Measurements from ENCODE around the gene PPTC7.

PPTC7 gene

DNA sequence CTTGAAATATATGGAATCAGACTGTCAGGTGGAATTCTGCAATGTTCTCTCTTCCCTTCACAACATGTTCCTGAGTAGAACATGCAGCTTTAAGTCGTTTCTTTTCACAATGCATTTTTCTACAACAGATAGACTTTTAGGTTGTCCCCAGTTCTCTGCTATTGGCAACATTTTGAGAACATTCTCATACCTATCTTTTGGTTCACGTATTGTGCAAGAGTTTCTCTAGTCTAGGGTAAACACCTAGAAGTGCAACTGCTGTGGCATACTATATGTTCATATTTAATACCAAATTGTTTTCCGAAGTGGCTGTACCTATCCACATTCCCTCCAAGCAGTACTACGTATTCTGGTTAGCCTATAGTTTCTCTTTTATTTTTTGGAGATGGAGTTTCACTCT is 32.1 kb downstream of the PPTC7 start:
- Histone ChIP-seq H3K27ac (ENCODE audit: low read length) (no peak overlapping the region), H3K4me2 (ENCODE audit: insufficient read depth, low read length) (no peak overlapping the region), H3K27me3 (ENCODE audit: insufficient read depth, low read length, poor library complexity) (no peaks in the 10 kb centered on the region), H3K9ac (ENCODE audit: low read depth, low read length) (no peak overlapping the region), H3K9me3 (ENCODE audit: insufficient read depth, low read length, severe bottlenecking) (no peaks in the 10 kb centered on the region), H3K79me2 (ENCODE audit: insufficient read depth, low read length) (peaks cover 89% of the 10 kb centered on the region), H4K20me1 (ENCODE audit: insufficient read depth, low read length) (peaks cover 33% of the 10 kb centered on the region; the same call in 1 of the 2 replicates), H2AFZ (ENCODE audit: low read depth, low read length) (no peak overlapping the region), H3K4me1 (ENCODE audit: insufficient read depth, low read length) (no peaks in the 10 kb centered on the region), H3K4me3 (ENCODE audit: low read depth in 1 of 2, low read length in 2 of 2) (no peak overlapping the region), H3K36me3 (ENCODE audit: insufficient read depth, low read length) (peaks cover 48% of the 10 kb centered on the region)
- DNase-seq = no peak
- no peak for TF ChIP-seq EZH2 (IDR thresholded peaks at IDR 0.05; ENCODE audit: borderline replicate concordance, low read depth, low read length, severe bottlenecking)
- TF ChIP-seq, protein P1, sequence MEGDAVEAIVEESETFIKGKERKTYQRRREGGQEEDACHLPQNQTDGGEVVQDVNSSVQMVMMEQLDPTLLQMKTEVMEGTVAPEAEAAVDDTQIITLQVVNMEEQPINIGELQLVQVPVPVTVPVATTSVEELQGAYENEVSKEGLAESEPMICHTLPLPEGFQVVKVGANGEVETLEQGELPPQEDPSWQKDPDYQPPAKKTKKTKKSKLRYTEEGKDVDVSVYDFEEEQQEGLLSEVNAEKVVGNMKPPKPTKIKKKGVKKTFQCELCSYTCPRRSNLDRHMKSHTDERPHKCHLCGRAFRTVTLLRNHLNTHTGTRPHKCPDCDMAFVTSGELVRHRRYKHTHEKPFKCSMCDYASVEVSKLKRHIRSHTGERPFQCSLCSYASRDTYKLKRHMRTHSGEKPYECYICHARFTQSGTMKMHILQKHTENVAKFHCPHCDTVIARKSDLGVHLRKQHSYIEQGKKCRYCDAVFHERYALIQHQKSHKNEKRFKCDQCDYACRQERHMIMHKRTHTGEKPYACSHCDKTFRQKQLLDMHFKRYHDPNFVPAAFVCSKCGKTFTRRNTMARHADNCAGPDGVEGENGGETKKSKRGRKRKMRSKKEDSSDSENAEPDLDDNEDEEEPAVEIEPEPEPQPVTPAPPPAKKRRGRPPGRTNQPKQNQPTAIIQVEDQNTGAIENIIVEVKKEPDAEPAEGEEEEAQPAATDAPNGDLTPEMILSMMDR (IDR thresholded peaks at IDR 0.05; ENCODE audit: borderline replicate concordance, extremely low read depth, low read length, poor library complexity, severe bottlenecking) = no peak
- ATAC-seq (ENCODE audit: insufficient read depth, low read depth) = no peak

DNA sequence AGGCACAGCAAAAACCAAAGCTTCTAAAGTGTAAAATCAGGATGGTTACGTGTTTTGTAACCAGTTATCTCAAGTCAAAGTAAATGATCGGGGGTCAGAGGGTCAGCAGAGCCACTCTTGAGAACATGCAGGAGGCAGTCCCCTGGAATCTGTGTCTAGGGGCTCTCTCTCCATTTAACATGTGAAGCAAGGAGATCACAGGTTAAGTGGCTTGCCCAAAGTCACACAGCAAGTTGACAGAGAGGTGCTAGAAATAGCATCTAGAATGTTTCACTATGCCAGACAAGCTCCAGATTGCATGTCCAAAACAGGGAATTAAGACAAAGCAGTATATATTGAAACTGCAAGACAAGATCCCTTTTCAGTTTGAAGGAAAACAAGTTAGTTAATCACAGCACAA is 33.4 kb downstream of the PPTC7 start:
- Histone ChIP-seq H3K4me1 (ENCODE audit: insufficient read depth, low read length) (no peaks in the 10 kb centered on the region), H3K9ac (ENCODE audit: low read depth, low read length) (no peak overlapping the region), H3K9me3 (ENCODE audit: insufficient read depth, low read length, severe bottlenecking) (no peaks in the 10 kb centered on the region), H3K79me2 (ENCODE audit: insufficient read depth, low read length) (peaks cover 85% of the 10 kb centered on the region), H3K4me3 (ENCODE audit: low read depth in 1 of 2, low read length in 2 of 2) (no peak overlapping the region), H3K27me3 (ENCODE audit: insufficient read depth, low read length, poor library complexity) (no peaks in the 10 kb centered on the region), H2AFZ (ENCODE audit: low read depth, low read length) (no peak overlapping the region), H3K27ac (ENCODE audit: low read length) (no peak overlapping the region), H3K36me3 (ENCODE audit: insufficient read depth, low read length) (peaks cover 59% of the 10 kb centered on the region), H3K4me2 (ENCODE audit: insufficient read depth, low read length) (no peak overlapping the region), H4K20me1 (ENCODE audit: insufficient read depth, low read length) (peaks cover 27% of the 10 kb centered on the region; the same call in 1 of the 2 replicates)
- no peak for TF ChIP-seq EZH2 (IDR thresholded peaks at IDR 0.05; ENCODE audit: borderline replicate concordance, low read depth, low read length, severe bottlenecking)
- TF ChIP-seq, protein P1 (IDR thresholded peaks at IDR 0.05; ENCODE audit: borderline replicate concordance, extremely low read depth, low read length, poor library complexity, severe bottlenecking) = no peak
- no peak for ATAC-seq (ENCODE audit: insufficient read depth, low read depth)
- DNase-seq = no peak

DNA sequence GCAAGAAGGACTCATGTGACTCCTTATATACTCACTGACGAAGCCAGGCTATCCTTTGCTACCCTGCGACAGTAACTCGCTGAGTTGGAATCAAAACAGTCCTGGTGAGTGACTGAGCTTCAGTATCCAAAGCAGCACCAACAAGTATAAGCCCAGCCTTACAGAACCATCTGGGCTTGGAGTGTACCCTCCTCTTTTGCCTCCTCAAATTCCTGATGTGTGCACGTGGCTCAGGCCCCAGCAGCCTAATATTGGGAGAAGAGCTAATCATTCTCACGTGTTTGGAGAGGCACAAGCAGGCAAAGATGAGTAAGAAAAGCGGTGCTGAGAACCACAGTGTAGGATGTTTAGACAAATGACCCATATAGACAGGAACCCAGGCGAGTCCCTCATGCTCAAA is 34.4 kb downstream of the PPTC7 start:
- H3K4me1 ChIP-seq (ENCODE audit: insufficient read depth, low read length) = no peaks in the 10 kb centered on the region
- H3K4me2 ChIP-seq (ENCODE audit: insufficient read depth, low read length) = no peak overlapping the region
- ATAC-seq (ENCODE audit: insufficient read depth, low read depth) (no peak), DNase-seq (no peak)
- H3K4me3 ChIP-seq (ENCODE audit: low read depth in 1 of 2, low read length in 2 of 2) = no peak overlapping the region
- H3K9me3 ChIP-seq (ENCODE audit: insufficient read depth, low read length, severe bottlenecking) = no peaks in the 10 kb centered on the region
- H3K27me3 ChIP-seq (ENCODE audit: insufficient read depth, low read length, poor library complexity) = no peaks in the 10 kb centered on the region
- peaks cover 75% of the 10 kb centered on the region for H3K79me2 ChIP-seq (ENCODE audit: insufficient read depth, low read length)
- H3K36me3 ChIP-seq (ENCODE audit: insufficient read depth, low read length) = peaks cover 65% of the 10 kb centered on the region
- H3K9ac ChIP-seq (ENCODE audit: low read depth, low read length) = no peak overlapping the region
- TF ChIP-seq EZH2 (IDR thresholded peaks at IDR 0.05; ENCODE audit: borderline replicate concordance, low read depth, low read length, severe bottlenecking) = no peak
- TF ChIP-seq, protein P1 (IDR thresholded peaks at IDR 0.05; ENCODE audit: borderline replicate concordance, extremely low read depth, low read length, poor library complexity, severe bottlenecking) = no peak
- H3K27ac ChIP-seq (ENCODE audit: low read length) = no peak overlapping the region
- no peak overlapping the region for H2AFZ ChIP-seq (ENCODE audit: low read depth, low read length)
- peaks cover 21% of the 10 kb centered on the region for H4K20me1 ChIP-seq (ENCODE audit: insufficient read depth, low read length)

DNA sequence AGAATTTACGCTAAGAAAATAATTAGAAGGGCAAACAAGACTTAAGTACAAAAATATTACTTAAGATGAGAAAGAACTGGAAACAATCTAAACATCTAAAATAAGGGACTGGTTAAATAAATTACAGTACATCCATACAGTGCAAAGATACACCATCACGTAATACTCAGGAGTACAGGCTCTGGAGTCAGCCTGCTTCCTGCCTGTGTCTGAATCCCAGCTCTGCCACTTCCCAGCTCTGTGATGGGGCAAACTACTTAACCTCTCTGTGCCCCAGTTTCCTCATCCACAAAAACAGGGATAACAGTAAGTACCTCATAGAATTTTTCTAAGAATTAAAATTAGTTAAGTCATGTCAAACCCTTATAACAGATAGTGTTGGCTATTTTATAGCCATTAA is 36.0 kb downstream of the PPTC7 start:
- peaks cover 79% of the 10 kb centered on the region for H3K36me3 ChIP-seq (ENCODE audit: insufficient read depth, low read length)
- H3K4me1 ChIP-seq (ENCODE audit: insufficient read depth, low read length) = no peaks in the 10 kb centered on the region
- H3K9me3 ChIP-seq (ENCODE audit: insufficient read depth, low read length, severe bottlenecking) = no peaks in the 10 kb centered on the region
- no peak overlapping the region for H3K4me2 ChIP-seq (ENCODE audit: insufficient read depth, low read length)
- H2AFZ ChIP-seq (ENCODE audit: low read depth, low read length) = no peak overlapping the region
- TF ChIP-seq, protein P1 (IDR thresholded peaks at IDR 0.05; ENCODE audit: borderline replicate concordance, extremely low read depth, low read length, poor library complexity, severe bottlenecking) = no peak
- no peak for TF ChIP-seq EZH2 (IDR thresholded peaks at IDR 0.05; ENCODE audit: borderline replicate concordance, low read depth, low read length, severe bottlenecking)
- no peak overlapping the region for H3K9ac ChIP-seq (ENCODE audit: low read depth, low read length)
- peaks cover 65% of the 10 kb centered on the region for H3K79me2 ChIP-seq (ENCODE audit: insufficient read depth, low read length)
- DNase-seq (no peak), ATAC-seq (ENCODE audit: insufficient read depth, low read depth) (no peak)
- H3K4me3 ChIP-seq (ENCODE audit: low read depth in 1 of 2, low read length in 2 of 2) = no peak overlapping the region
- H3K27me3 ChIP-seq (ENCODE audit: insufficient read depth, low read length, poor library complexity) = no peaks in the 10 kb centered on the region
- no peak overlapping the region for H3K27ac ChIP-seq (ENCODE audit: low read length)
- peaks cover 18% of the 10 kb centered on the region for H4K20me1 ChIP-seq (ENCODE audit: insufficient read depth, low read length)
